NB4 (cell line): ENCODE measurements around the gene PRR33.

ENCODE experiments used
- MYC ChIP-seq: IDR thresholded peaks from 2 replicates; pipeline ENCODE4 v1.6.1; 2011; ENCODE audit warnings: low read depth, low read length
- POLR2A ChIP-seq: IDR thresholded peaks from 2 replicates; pipeline ENCODE4 v1.6.1; 2011; ENCODE audit warnings: mild to moderate bottlenecking; ENCODE audit not compliant: insufficient read length; ENCODE audit errors: extremely low read depth
- TF ChIP-seq, protein P1 (sequence below): IDR thresholded peaks from one replicate; pipeline ENCODE4 v1.5.1; 2012; ENCODE audit warnings: low read depth, low read length
- TF ChIP-seq, protein P2 (sequence below): IDR thresholded peaks from 2 replicates; pipeline ENCODE4 v1.6.1; 2011; ENCODE audit warnings: low read depth, low read length

DNA sequence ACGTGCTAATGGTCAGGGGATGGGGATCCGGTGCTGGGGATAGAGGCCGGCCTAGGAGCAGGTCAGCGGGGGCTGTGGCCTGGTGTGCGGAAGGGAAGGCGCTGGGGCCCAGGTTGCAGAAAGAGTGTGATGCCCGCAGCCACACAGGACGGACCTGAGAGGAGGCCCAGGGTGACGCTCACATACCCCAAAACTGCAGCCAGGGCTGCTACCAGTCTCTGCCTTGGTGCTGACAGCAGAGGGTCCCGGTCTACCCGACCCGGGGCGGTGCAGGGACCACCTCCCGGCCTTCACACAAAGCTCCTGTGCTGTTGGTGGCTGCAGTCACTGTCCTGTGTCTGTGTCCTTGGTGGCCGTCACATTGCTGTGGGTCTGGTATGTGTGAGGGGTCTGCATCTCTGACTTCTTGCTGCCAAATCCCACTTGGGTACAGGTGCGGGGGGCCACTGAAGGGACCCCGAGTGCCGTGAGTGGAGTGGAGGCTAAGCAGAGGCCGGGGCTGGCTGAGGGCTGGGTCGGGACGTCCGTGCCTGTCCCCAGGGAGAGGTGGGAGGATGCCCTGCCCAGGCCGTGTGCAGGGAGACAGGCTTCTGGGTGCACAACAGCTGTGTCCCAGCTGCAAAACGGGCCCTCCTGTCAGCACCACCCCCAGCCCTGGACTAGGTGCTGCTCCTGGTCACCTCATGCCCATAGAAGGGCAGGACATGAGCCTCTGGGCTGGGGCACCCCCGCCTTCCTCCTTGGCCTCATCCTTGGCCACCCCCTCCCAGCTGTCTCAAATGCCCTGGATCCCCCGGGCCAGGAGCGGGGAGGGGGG lies 37.4 kb downstream of the PRR33 start:
- TF ChIP-seq POLR2A (no peak), MYC (no peak)
- TF ChIP-seq, protein P1, sequence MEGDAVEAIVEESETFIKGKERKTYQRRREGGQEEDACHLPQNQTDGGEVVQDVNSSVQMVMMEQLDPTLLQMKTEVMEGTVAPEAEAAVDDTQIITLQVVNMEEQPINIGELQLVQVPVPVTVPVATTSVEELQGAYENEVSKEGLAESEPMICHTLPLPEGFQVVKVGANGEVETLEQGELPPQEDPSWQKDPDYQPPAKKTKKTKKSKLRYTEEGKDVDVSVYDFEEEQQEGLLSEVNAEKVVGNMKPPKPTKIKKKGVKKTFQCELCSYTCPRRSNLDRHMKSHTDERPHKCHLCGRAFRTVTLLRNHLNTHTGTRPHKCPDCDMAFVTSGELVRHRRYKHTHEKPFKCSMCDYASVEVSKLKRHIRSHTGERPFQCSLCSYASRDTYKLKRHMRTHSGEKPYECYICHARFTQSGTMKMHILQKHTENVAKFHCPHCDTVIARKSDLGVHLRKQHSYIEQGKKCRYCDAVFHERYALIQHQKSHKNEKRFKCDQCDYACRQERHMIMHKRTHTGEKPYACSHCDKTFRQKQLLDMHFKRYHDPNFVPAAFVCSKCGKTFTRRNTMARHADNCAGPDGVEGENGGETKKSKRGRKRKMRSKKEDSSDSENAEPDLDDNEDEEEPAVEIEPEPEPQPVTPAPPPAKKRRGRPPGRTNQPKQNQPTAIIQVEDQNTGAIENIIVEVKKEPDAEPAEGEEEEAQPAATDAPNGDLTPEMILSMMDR = no peak
- TF ChIP-seq, protein P2, sequence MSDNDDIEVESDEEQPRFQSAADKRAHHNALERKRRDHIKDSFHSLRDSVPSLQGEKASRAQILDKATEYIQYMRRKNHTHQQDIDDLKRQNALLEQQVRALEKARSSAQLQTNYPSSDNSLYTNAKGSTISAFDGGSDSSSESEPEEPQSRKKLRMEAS = no peak
